GM04504 (cell line): ENCODE measurements around the gene RARS1.
"Not testable (repeated sequence)": the region's sequence is repeated elsewhere in the genome, so short reads cannot be mapped to it uniquely, and the experiment has no call there.

Experiments used
- DNase-seq: peaks from one replicate; pipeline ENCODE4 v3.0.0-alpha.2; 2012; ENCODE audit warnings: low read depth

The RARS1 gene

DNA sequence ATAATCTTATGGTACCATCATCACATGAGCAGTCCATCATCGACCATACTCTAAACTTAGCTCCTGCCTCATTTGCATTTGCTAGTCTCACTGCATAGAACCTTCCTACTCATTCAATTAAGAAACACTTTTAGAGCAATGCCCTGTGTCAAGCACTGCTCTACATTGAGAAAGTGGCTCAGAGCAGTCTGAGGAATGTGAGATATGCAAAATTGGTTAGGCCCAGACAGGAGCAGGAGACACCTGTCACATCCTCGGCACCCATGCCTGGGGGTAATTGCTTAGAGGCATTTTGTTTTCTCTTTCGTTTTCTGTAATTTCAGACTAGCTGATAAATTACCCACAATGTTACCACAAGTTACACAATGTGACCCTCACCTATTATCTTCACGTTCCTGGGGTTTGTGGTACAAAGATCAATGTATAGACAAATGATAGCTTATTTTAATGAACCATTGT, 4.9 kb upstream of the RARS1 start:
- no peak for DNase-seq

DNA sequence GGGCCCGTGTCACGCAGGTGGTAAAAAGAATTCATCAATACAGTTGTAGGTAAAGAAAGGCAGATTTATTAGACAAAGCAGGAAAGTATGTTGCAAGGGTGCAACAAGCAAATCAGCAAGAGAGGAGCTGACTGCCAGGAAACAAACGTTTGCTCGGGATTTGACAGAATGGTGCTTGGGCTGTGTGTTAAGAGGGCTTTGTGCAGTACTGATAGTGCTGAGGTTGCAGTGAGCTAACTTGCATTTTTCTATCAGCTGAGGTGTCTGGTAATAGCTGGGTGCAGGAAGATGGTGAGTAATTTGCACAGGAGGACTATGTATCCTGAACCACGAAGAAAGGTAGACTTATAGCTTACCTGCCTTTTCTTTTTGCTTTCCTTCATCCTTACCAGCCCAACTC, 3.9 kb upstream of the RARS1 start:
- no peak for DNase-seq

DNA sequence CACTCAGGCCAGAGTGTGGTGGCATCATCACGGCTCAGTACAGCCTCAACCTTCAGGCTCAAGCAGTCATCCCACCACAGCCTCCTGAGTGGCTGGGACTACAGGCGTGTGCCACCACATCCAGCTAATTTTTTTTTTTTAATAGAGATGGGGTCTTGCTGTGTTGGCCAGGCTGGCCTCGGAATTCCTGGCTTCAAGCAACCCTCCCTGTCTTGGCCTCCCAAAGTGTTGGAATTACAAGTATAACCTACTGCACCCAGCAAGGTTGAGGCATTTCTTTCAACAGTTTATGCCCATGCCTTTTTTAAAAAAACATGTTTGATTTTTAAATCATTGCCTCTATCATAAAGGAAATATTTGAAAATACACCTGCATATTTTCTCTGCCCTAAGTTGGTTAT, 2.8 kb downstream of the RARS1 start:
- DNase-seq = no peak

DNA sequence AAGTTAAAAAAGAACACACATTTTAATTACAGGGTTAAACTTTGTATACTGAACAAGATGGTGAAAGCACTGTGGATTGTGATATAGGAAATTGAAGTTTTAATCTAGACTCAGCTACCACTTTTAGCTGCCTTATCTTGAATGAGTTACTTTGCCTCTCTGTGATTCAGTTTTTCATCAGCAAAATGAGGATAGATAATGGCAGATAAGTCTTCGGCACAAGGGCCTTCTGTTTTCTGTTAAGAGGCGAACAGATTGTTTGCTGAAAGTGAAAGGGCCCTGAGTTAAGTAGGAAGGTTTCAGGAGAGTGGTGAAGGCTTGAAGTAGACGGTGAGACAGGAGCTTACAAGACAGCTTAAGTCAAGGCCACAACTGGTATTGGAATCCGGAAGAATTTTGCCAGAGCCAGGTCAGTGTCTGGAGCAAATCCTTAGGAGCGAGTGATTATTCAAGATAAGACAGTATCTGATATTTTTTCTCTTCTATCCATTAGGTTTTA, 7.8 kb downstream of the RARS1 start:
- no peak for DNase-seq

DNA sequence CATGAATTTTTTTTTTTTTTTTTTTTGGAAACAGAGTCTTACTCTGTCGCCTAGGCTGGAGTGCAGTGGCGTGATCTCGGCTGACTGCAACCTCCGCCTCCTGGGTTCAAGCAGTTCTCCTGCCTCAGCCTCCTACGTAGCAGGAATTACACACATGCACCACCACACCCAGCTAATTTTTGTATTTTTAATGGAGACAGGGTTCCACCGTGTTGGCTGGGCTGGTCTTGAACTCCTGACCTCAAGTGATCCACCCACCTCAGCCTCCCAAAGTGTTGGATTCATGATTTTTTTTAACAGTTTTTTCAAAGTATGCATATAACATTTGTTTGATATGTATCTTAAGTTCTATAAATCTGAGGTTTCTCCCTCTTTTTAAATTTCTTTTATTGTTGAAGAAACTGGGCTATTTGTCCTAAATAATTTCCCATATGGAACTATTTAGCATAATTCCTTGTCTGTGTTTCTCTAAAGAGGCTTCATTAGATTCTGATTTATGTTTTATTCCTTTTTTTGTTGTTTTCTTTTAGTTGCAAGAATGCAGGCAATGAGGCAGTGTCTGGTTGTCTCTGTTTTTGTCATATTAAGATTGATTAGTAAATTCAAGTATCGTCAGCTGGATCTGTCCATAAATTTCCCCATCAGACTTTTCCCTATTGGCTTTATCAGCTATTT, 16.4 kb downstream of the RARS1 start:
- DNase-seq = no peak

DNA sequence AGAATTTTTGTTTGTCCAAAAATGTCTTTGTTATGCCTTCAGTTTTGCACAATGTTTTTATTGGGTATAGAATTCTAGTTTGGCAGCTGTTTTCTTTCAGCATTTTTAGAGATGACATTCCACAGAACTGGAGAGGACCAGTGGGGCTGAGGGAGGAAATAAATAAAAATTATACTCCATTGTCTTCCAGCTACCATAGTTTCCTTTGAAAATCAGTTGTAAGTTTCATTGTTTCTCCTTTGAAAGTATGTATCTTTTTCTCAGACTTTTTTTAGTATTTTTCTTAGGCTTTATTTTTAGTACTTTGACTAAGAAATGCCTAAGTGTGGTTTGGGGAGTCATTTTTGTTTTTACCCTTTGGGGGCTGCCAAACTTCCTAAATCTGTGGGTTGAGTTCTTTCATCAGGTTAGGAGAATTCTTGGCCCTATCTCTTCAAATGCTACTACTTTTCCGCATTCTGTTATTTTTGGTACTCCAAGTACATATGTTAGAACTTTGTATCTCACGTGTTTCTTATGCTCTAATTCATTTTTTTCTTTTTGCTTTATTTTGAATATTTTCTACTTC, 27.7 kb downstream of the RARS1 start:
- no peak for DNase-seq

DNA sequence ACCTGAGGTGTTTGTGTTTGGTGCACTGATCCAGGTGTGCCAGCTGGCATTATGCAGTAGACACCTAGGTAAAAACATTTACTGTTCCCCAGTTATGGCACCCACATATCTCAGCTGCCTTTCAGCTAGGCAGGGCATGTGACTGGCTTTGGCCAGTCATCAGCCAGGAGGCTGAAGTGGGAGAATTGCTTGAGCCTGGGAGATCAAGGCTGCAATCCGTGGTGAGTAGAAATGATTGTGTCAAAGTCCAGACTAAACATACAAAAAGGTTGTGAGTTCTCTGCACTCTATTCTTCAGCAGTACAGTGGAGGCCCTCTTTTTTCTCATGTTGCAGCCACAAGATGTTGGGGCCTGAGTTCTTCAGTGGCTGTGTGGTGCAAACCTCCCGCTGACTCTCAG, 39.6 kb downstream of the RARS1 start:
- no peak for DNase-seq

DNA sequence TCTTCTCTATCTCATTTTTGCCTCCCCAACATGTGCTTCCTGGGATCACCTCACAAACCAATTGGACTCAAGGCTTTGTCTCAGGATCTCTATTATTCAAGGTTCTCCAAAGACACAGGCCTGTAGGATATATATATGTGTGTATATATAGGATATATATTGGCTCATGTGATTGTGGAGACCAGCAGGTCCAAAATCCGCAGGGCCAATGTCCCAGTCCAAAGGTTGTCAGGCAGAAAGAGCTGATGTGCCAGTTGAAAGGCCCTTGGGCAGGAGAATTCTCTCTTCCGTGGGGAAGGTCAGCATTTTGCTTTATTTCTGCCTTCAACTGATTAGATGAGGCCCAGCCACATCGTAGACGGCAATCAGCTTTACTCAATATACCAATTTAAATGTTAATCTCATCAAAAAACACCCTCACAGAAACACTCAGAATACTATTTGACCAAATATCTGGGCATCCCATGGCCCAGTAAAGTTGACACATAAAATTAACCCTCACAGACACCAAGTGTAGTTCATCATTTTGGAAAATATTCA, 41.6 kb downstream of the RARS1 start:
- DNase-seq = no peak

DNA sequence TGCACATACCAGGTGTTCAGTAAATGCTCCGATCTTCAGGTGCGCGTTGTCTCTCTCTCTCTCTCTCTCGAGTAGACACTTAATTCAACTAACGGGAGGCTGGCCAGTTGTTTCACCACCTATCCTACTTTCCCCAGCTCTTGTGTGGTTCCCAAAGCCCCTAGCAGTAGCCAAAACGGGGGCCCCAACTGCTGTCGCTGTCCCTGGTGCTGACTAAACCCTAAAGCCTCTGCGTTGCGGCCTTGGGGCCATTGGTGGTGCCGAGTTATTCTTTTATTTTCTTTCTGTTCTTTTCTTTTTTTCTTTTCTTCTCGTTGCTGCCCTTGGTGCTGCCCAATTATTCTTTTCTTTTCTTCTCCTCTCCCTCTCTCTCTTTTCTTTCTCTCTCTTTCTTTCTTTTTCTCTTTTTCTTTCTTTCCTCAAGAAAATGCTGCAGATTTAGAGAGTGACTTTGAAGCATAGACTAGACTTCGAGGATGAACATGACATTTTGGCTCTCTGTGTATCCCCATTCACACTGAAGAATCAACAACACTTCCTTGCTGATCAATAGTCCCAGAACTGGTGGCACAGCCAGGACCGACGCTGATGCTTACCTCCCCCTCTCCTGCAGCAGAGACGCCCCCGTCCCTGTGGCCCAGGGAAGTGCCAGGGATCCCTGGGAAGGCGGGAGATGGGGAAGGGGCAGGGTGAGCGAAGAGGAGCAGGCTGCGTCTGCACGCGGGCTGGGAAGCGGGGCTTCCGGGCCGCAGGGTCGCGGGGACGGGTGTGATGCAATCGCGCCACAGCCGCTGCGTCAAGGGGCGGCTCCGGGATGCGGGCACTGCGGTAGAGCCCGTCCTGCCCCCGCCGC, 42.5 kb downstream of the RARS1 start, which contains the start of gene FBLL1:
Gene FBLL1 (plus strand): TSS at position 785 of the 853 bp plus-strand sequence. CDS start 200 bp downstream, outside the sequence.
- peak; percentile 2 for DNase-seq

DNA sequence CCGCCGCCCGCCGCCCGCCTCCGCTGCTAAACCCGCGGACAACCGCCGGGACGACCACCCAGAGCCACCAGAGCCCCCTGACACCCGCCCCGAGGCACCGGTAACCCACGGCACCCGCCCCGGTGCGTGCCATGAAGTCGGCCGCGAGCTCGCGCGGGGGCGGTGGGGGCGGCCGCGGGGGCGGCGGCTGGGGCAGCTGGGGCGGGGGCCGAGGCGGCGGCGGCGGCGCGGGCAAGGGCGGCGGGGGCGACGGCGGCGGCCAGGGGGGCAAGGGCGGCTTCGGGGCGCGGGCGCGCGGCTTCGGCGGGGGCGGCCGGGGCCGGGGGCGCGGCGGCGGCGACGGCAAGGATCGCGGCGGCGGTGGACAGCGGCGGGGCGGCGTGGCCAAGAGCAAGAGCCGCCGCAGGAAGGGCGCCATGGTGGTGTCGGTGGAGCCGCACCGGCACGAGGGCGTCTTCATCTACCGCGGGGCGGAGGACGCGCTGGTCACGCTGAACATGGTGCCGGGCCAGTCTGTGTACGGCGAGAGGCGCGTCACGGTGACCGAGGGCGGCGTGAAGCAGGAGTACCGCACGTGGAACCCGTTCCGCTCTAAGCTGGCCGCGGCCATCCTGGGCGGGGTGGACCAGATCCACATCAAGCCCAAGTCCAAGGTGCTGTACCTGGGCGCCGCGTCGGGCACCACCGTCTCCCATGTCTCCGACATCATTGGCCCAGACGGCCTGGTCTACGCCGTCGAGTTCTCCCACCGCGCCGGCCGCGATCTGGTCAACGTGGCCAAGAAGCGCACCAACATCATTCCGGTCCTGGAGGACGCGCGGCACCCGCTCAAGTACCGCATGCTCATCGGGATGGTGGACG, 43.3 kb downstream of the RARS1 start:
- no peak for DNase-seq

DNA sequence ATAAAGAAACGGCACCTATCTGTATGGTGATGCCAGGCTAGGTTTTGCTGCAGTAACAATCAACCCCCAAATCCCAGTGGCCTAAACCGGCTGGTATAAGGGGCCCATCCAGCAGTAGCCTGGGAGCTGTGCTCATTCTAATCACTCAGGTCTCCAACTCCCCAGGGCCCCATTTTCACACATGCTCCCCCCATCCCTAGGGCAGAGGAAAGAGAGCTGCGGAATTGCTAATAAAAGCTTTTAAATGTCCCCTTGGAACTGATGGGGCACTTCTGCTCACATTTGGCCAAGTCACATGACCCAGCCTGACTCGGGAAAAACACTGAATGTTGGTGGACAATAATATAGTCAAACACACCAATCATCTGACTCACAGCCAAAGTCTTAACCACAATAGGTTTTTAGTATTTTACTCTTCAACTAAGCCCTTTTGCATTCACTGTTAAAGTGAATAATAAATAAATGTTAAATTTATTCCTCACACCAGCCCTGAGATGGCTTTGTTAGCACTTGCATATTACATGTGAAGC, 44.4 kb downstream of the RARS1 start:
- no peak for DNase-seq

DNA sequence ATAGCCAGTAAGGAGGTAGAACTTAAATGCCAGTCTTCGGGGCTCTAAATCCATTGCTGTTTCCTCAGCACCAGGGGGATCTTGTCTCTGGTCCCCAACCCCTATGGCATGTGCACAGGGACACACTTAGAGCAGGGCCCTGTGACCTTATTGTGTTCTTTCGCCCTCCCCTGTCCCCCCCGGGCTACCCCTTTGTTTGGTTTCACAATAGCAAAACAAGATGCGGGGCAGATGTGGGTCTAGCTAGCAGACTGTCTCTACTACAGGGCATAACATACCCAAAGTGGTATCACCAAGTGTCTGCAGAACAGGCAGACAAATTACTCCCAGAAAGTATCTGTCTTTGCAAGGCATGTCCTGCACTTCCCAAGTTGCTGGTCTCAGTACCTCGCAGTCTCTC, 44.9 kb downstream of the RARS1 start:
- DNase-seq = no peak

DNA sequence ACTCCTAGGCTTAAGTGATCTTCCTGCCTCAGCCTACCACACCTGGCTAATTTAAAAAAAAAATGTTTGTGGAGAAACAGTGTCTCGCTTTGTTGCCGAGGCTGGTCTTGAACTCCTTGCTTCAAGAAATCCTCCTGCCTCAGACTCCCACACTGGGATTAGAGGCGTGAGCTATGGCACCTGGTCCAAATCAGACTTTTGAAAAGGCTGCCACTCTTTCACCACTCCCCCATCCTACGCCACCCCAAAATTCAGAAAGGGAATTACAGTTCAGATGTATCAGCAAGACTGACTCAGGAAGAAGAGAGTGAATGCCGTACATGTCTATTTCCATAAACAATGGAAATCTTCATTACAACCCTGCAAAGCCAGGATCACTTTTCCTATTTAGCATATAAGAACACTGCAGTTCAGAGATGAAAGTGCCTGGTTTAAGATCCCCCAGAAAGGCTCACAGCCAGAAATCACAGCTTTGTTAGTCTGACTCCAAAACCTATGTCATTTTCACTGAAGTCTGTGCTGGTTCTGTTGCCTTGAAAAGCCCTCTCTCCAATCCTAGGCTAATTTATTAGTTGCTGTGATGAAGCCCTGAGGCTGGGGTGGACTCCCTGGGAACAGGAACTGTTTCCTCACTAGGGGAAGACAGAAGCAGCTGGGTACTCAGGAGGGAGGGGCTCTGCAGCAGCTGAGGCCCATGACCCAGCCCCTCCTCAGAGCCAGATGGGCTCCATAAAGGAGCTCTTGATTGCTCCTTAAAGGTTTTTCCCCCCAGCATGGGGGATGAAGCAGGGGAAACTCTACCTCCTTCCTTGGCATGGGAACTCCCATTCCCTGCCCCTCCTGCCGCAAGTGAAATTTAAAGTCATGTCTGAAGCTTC, 46.0 kb downstream of the RARS1 start:
- DNase-seq = no peak

DNA sequence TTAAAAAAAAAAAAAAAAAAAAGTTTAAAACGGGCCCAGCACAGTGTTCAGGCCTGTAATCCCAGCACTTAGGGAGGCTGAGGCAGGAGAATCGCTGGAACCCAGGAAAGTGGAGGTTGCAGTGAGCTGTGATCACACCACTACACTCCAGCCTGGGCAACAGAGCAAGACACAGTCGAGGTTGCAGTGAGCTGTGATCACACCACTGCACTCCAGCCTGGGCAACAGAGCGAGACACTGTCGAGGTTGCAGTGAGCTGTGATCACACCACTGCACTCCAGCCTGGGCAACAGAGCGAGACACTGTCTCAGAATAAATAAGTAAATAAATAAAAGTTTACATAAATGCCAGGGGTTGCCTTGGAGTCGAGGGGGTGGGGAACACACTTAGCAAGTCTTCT, 48.1 kb downstream of the RARS1 start:
- DNase-seq = not testable (repeated sequence)

DNA sequence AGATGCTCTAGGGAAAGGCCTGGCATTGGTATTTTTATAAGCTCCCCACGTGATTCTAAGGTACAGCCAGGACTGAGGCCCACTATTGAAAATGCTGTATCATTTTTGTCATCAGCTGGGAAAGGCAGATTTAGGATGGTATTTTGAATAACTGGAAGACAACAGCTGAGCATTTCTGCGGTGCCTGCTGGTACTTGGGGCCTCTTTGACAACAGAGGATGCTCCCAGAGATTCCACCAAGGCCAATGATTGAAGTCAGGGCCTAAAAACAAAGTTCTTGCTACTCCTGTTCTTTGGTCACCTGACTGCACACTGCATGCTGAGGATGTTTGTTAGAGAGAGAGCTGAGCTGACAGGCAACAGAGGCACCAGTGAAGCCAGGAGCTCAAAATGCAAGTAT, 50.9 kb downstream of the RARS1 start:
- no peak for DNase-seq

DNA sequence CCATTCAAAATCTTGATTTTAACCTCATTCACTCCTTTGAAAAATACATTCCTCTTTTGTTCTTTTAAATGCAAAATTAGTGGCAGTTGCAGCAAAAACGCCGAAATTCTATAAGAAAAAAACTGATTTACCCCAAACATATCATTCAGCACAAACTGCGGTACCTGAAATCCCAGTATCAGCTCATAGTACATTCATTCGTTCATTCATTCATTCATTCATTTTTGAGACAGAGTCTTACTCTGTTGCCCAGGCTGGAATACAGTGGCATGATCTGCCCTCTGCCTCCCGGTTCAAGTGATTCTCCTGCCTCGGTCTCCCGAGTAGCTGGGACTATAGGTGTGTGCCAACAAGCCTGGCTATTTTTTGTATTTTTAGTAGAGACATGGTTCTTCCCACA, 63.3 kb downstream of the RARS1 start:
- DNase-seq = no peak

DNA sequence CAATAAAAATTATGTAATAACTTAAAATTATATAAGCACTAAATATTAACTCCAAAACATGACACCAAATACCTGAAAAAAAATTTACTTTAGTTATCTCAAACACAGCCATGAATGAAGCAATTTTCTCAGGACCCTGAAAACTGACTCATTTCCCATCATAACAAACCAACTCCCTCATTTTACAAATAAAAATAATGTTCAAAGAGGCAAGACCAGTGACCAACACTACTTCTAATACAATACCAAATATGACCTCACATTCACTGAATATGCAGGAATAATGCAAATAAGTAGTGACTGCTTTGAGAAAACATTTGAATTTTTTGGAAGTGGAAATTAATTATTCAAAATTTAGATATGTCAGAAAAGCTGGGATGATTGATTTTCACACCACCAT, 64.4 kb downstream of the RARS1 start:
- no peak for DNase-seq

DNA sequence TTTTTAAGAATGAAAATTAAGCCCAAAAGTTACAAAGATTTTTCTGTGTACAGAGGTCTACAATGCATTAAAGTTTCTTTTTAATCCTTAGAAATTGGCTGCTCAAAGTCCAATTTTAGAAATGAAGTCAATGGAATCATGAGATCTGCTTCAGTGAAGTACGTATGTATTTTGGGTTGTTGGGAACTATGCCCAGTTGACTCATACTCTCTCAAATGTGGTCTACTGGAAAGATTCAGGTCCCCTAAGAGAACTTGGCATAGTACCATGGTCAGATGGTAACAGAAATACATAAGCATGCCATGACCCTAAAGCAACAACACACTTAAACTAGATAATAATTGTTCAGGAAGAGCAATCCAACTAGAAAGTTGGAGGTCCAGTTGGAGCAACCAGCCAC, 65.9 kb downstream of the RARS1 start:
- peak; percentile 50 for DNase-seq

DNA sequence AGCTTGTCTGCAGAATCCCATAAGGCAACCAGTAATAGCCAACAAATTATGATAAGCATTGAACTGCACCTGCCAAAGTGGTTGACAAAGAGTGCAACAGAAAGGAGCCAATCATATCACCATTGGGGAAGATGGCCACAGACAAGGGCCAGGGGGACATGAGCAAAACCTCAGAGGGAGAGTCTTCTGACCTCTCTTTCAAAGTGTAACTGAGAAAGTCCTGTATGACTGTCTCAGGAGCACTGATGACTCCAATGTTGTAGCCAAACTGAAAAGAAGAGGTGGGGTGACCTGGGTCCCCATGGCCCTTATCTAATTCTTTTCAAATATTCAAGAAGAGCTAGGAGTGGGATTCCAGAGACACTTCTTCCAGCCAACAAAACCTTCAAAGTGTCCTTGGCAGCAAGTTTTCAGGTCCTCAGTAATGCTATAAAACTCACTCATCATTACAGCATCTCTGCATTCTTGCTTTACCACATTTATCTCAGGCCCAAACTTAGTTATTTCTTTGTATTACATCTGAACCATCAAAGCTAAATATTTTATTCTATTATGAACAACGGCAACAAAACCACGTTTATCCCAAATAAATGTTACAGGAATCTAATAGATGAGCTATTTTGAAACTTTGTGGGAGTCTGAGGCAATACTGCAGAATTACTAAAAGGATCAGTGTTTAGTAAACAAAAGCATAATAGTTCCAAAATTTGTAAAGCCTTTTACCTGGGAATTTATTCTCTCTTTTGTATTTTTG, 67.3 kb downstream of the RARS1 start:
- DNase-seq = no peak

DNA sequence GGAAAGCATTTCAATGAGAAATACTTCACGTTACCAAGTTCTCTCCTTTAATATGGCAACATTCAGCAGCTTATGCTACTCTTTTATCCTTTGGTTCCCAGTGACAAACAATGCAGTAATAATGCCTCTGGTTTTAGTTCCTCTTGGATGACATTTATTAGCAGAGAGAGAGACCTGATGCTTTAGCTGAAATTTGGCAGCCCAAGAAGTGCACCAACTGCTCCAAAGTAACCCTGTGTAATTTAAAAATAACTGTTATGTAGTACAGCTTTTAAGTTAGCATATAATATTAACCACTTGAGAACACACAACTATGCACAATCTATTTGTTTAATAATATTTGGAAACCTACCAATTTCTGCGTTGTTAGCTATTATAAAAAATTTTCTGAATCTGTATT, 71.1 kb downstream of the RARS1 start:
- no peak for DNase-seq
